Naive thymus-derived CD4-positive, alpha-beta T cell (primary cell): Measurements from ENCODE around the gene PIM2. TPM values are rescaled to one million over a fixed set of nuclear protein-coding genes. Genes with fewer than 3 reads are reported as not detected.

Experiments
- ATAC-seq: fragments of 150-1000 bp; cut with Tn5 transposase; 2 replicates; pipeline ENCODE4 v1.10.0; 2021; ENCODE audit warnings: mild to moderate bottlenecking, moderate library complexity
- CTCF ChIA-PET: fragments of 350-600 bp; sonication (Branson Sonifier 250); formaldehyde crosslinking; loops from one replicate; lab custom pipeline; 2021; ENCODE audit warnings: antibody characterized with exemption; lab: Charles Lee
- POLR2A ChIA-PET: fragments of 350-600 bp; sonication (Branson Sonifier 250); formaldehyde crosslinking; loops from one replicate; lab custom pipeline; 2021; ENCODE audit warnings: antibody characterized with exemption, inconsistent platforms; lab: Charles Lee
- DNase-seq, 9 donors: peaks; one replicate each; pipeline versions ENCODE4 v3.0.0 to v3.0.0-alpha.2; 2020 to 2022; ENCODE audit warnings: mixed read lengths in 1 of 9
- H3K27ac ChIP-seq: one replicate; pipeline ENCODE4 v1.7.0; 2013; ENCODE audit warnings: mild to moderate bottlenecking, low read depth, low read length, moderate library complexity
- H3K27me3 ChIP-seq, 2 donors: one replicate each; pipeline ENCODE4 v1.7.0; 2013; ENCODE audit warnings: low read length in 2 of 2, mild to moderate bottlenecking in 2 of 2, moderate library complexity in 2 of 2; ENCODE audit not compliant: control insufficient read depth in 2 of 2, insufficient read depth in 2 of 2
- H3K36me3 ChIP-seq, 3 experiments: 1 replicate in 2 of 3; 2 replicates in 1 of 3; pipeline ENCODE4 v1.7.0; 2013; ENCODE audit warnings: low read length in 3 of 3, mild to moderate bottlenecking in 3 of 3, moderate library complexity in 1 of 3; ENCODE audit not compliant: insufficient read depth in 3 of 3, control insufficient read depth in 2 of 3
- H3K4me1 ChIP-seq, 2 donors: one replicate each; pipeline ENCODE4 v1.7.0; 2013; ENCODE audit warnings: low read length in 2 of 2, mild to moderate bottlenecking in 2 of 2, moderate library complexity in 1 of 2; ENCODE audit not compliant: control insufficient read depth in 2 of 2, insufficient read depth in 2 of 2
- H3K4me3 ChIP-seq: 2 replicates; pipeline ENCODE4 v1.7.0; 2013; ENCODE audit warnings: mild to moderate bottlenecking, low read length
- H3K9me3 ChIP-seq, 3 experiments: 1 replicate in 2 of 3; 2 replicates in 1 of 3; pipeline ENCODE4 v1.7.0; 2013; ENCODE audit warnings: low read length in 3 of 3; ENCODE audit not compliant: control insufficient read depth in 2 of 3
- H3K27ac Mint-ChIP-seq, 9 donors: one replicate each; pipeline ENCODE4 v1.8.0; 2020 to 2022; ENCODE audit warnings: mixed read lengths in 9 of 9, mild to moderate bottlenecking in 8 of 9, moderate library complexity in 5 of 9, inconsistent platforms in 2 of 9
- H3K27me3 Mint-ChIP-seq, 5 donors: one replicate each; pipeline ENCODE4 v1.8.0; 2021 to 2022; ENCODE audit warnings: mixed read lengths in 5 of 5, mild to moderate bottlenecking in 1 of 5
- H3K36me3 Mint-ChIP-seq, 5 donors: one replicate each; pipeline ENCODE4 v1.8.0; 2020 to 2022; ENCODE audit warnings: mixed read lengths in 5 of 5, mild to moderate bottlenecking in 3 of 5, inconsistent platforms in 1 of 5
- H3K4me1 Mint-ChIP-seq, 7 donors: one replicate each; pipeline ENCODE4 v1.8.0; 2020 to 2022; ENCODE audit warnings: mixed read lengths in 7 of 7, mild to moderate bottlenecking in 3 of 7, inconsistent platforms in 1 of 7
- H3K4me3 Mint-ChIP-seq, 10 donors: one replicate each; pipeline ENCODE4 v1.8.0; 2020 to 2022; ENCODE audit warnings: mild to moderate bottlenecking in 10 of 10, mixed read lengths in 10 of 10, moderate library complexity in 6 of 10, inconsistent platforms in 2 of 10
- H3K9me3 Mint-ChIP-seq, 11 donors: one replicate each; pipeline ENCODE4 v1.8.0; 2020 to 2022; ENCODE audit warnings: mixed read lengths in 11 of 11, mild to moderate bottlenecking in 4 of 11, inconsistent platforms in 1 of 11, moderate library complexity in 1 of 11
- intact Hi-C, 2 donors: fragments of 100-400 bp; cut with micrococcal nuclease; formaldehyde crosslinking; loops; one replicate each; pipeline ENCODE4 v1.15.1; 2023
- polyA plus RNA-seq, 2 donors: library from polyadenylated mRNA; unstranded; fragments of 300-500 nt; fragmentation: Illumina TruSeq; gene quantifications; one replicate each; pipeline ENCODE4 v1.2.3, GENCODE V29; 2021
- total RNA-seq, 6 experiments: library from RNA in 5 of 6; stranded (reverse) in 5 of 6; gene quantifications; 1 replicate in 5 of 6; 2 replicates in 1 of 6; pipeline ENCODE4 v1.2.3 and lab custom pipeline; 2021 to 2026

Gene PIM2
- total and polyA plus RNA-seq, 7 experiments from 2014 or later: 144 to 463 (median 295) TPM

- Mint-ChIP-seq H3K4me1 (peaks cover 0 to 18% (median 8%) of the 10 kb centered on the region in 7 donors), H3K27me3 (no peaks in the 10 kb centered on the region), H3K9me3 (peaks cover 0 to 2% (median 0%) of the 10 kb centered on the region in 11 donors), H3K27ac (no peak overlapping the region), H3K4me3 (no peak overlapping the region), H3K36me3 (peaks cover 0 to 11% (median 6%) of the 10 kb centered on the region in 5 donors)
- peaks cover 4 to 60% (median 6%) of the 10 kb centered on the region in 3 experiments for H3K36me3 ChIP-seq
- CTCF ChIA-PET: no interaction called here
- no peak for DNase-seq
- no peaks in the 10 kb centered on the region for H3K27me3 ChIP-seq
- H3K27ac ChIP-seq: no peak overlapping the region
- H3K4me1 ChIP-seq: peaks cover 6 to 10% of the 10 kb centered on the region in 2 donors
- POLR2A ChIA-PET: interaction anchor here (2.4 to 3.2 kb wide), 2 partner anchors 10 to 13 kb away, joined by 9 to 10 read pairs; partner anchors contain the start of gene SLC35A2
- no peak for ATAC-seq
- no peaks in the 10 kb centered on the region for H3K9me3 ChIP-seq
- intact Hi-C loops: no loop called here
- H3K4me3 ChIP-seq: no peak overlapping the region
Measured at GRCh38 chrX:48902776-48903175, 16.0 kb downstream of the PIM2 start.

- no peaks in the 10 kb centered on the region for H3K9me3 ChIP-seq
- DNase-seq (no peak), ATAC-seq (no peak)
- ChIA-PET POLR2A (interaction anchor here (2.4 to 3.2 kb wide), 2 partner anchors 10 to 14 kb away, joined by 9 to 10 read pairs; partner anchors contain the start of gene SLC35A2), CTCF (no interaction called here)
- Mint-ChIP-seq H3K4me3 (no peak overlapping the region), H3K27ac (peak overlapping the region in 2 of 9 donors; percentile 9 to 13), H3K27me3 (no peaks in the 10 kb centered on the region), H3K36me3 (peaks cover 0 to 12% (median 6%) of the 10 kb centered on the region in 5 donors), H3K9me3 (peaks cover 0 to 3% (median 0%) of the 10 kb centered on the region in 11 donors), H3K4me1 (peaks cover 0 to 21% (median 10%) of the 10 kb centered on the region in 7 donors)
- no peak overlapping the region for H3K4me3 ChIP-seq
- no peak overlapping the region for H3K27ac ChIP-seq
- H3K4me1 ChIP-seq: peaks cover 6 to 10% of the 10 kb centered on the region in 2 donors
- H3K27me3 ChIP-seq: no peaks in the 10 kb centered on the region
- intact Hi-C loops: no loop called here
- H3K36me3 ChIP-seq: peaks cover 4 to 60% (median 6%) of the 10 kb centered on the region in 3 experiments
Measured at GRCh38 chrX:48902135-48902534, 16.7 kb downstream of the PIM2 start.

- Mint-ChIP-seq H3K9me3 (peaks cover 0 to 3% (median 0%) of the 10 kb centered on the region in 11 donors), H3K27me3 (no peaks in the 10 kb centered on the region), H3K27ac (peak overlapping the region in 1 of 9 donors; percentile 60), H3K4me1 (peaks cover 0 to 31% (median 15%) of the 10 kb centered on the region in 7 donors), H3K4me3 (no peak overlapping the region), H3K36me3 (peaks cover 0 to 12% (median 6%) of the 10 kb centered on the region in 5 donors)
- H3K9me3 ChIP-seq: no peaks in the 10 kb centered on the region
- H3K4me1 ChIP-seq: peaks cover 12 to 16% of the 10 kb centered on the region in 2 donors
- ChIA-PET CTCF (interaction anchor here (0.6 kb wide), 1 partner anchor 351 kb away, joined by 4 read pairs; no protein-coding TSS in a partner anchor), POLR2A (interaction anchor here (0.7 to 3.2 kb wide), 3 partner anchors 8 to 15 kb away, joined by 3 to 9 read pairs (median 4); no protein-coding TSS in a partner anchor)
- H3K27ac ChIP-seq: no peak overlapping the region
- DNase-seq (no peak), ATAC-seq (no peak)
- no peak overlapping the region for H3K4me3 ChIP-seq
- intact Hi-C loops: no loop called here
- H3K27me3 ChIP-seq: no peaks in the 10 kb centered on the region
- H3K36me3 ChIP-seq: peaks cover 4 to 55% (median 6%) of the 10 kb centered on the region in 3 experiments
Measured at GRCh38 chrX:48901069-48901468, 17.8 kb downstream of the PIM2 start.

- ChIA-PET POLR2A (interaction anchor here (0.7 to 4.1 kb wide), 3 partner anchors 12 to 230 kb away, joined by 4 to 29 read pairs (median 6); partner anchors contain the start of gene SLC35A2), CTCF (no interaction called here)
- no peak for DNase-seq
- ATAC-seq: no peak
- Mint-ChIP-seq H3K27ac (peak overlapping the region in 5 of 9 donors; percentile 6 to 97 (median 23)), H3K9me3 (peaks cover 0 to 3% (median 0%) of the 10 kb centered on the region in 11 donors), H3K27me3 (no peaks in the 10 kb centered on the region), H3K4me1 (peaks cover 6 to 38% (median 24%) of the 10 kb centered on the region in 7 donors), H3K36me3 (peaks cover 0 to 14% (median 5%) of the 10 kb centered on the region in 5 donors), H3K4me3 (peak overlapping the region in 3 of 10 donors; percentile 48 to 91 (median 91))
- no peak overlapping the region for H3K4me3 ChIP-seq
- H3K27me3 ChIP-seq: no peaks in the 10 kb centered on the region
- peaks cover 12 to 16% of the 10 kb centered on the region in 2 donors for H3K4me1 ChIP-seq
- peak overlapping the region; percentile 98 for H3K27ac ChIP-seq
- H3K36me3 ChIP-seq: peaks cover 4 to 35% (median 6%) of the 10 kb centered on the region in 3 experiments
- intact Hi-C loops: loop anchor here (5.0 to 10.0 kb wide), 8 partner anchors 103 to 1337 kb away; partner anchors contain the start of genes MAGIX (in 2 of the 2), PPP1R3F (in 2 of the 2), ARAF (in 1 of the 2) and FOXP3 (in 1 of the 2)
- H3K9me3 ChIP-seq: no peaks in the 10 kb centered on the region
Measured at GRCh38 chrX:48899078-48899410, 19.8 kb downstream of the PIM2 start.

GRCh38 chrX:48897625-48898306 lies 21.1 kb downstream of the PIM2 start, which contains the start of the genes PQBP1 and TIMM17B:
Gene PQBP1 (plus strand): TSS chrX:48897930. CDS start chrX:48898510, 580 bp downstream.
Gene TIMM17B (minus strand): TSS chrX:48897768. CDS start chrX:48897749, 19 bp downstream.
- Mint-ChIP-seq H3K9me3 (peaks cover 0 to 4% (median 0%) of the 10 kb centered on the region in 11 donors), H3K27ac (peak within 1 kb of the TSS; percentile 89 to 98 (median 94)), H3K4me1 (peaks cover 6 to 42% (median 24%) of the 10 kb centered on the region in 7 donors), H3K4me3 (peak within 1 kb of the TSS; percentile 83 to 100 (median 91)), H3K27me3 (no peaks in the 10 kb centered on the region), H3K36me3 (peaks cover 0 to 9% (median 0%) of the 10 kb centered on the region in 5 donors)
- Histone ChIP-seq H3K9me3 (no peaks in the 10 kb centered on the region), H3K36me3 (peaks cover 3 to 31% (median 6%) of the 10 kb centered on the region in 3 experiments), H3K27ac (peak within 1 kb of the TSS; percentile 98), H3K4me1 (peaks cover 12 to 16% of the 10 kb centered on the region in 2 donors), H3K4me3 (peak within 1 kb of the TSS; percentile 91), H3K27me3 (no peaks in the 10 kb centered on the region)
- CTCF ChIA-PET: interaction anchor here (0.6 to 1.1 kb wide), 4 partner anchors 8 to 249 kb away, joined by 3 to 5 read pairs (median 4); no protein-coding TSS in a partner anchor
- intact Hi-C loops: loop anchor here (1.0 to 10.0 kb wide), 17 partner anchors 14 to 1335 kb away; partner anchors contain the start of genes GRIPAP1 (in 2 of the 2), MAGIX (in 2 of the 2), PPP1R3F (in 2 of the 2) and SLC35A2 (in 2 of the 2)
- DNase-seq (peak; percentile 71 to 93 (median 89)), ATAC-seq (peak; percentile 92)
- POLR2A ChIA-PET: interaction anchor here (0.7 to 4.1 kb wide), 13 partner anchors 10 to 358 kb away, joined by 3 to 29 read pairs (median 6); partner anchors contain the start of genes HDAC6, OTUD5, PIM2 and SLC35A2
